H9 (cell line): Measurements from ENCODE around the gene FHIP2A. TPM values are rescaled to one million over a fixed set of nuclear protein-coding genes. Genes with fewer than 3 reads are reported as not detected.

Source experiments
- DNase-seq: peaks from one replicate; pipeline ENCODE4 v3.0.0-alpha.2; 2017
- H2AFZ ChIP-seq: one replicate; pipeline ENCODE4 v1.6.1; 2013; ENCODE audit warnings: mild to moderate bottlenecking, low read length, control low read depth, moderate library complexity
- H2AK5ac ChIP-seq: 2 replicates; pipeline ENCODE4 v1.6.1; 2013; ENCODE audit warnings: low read length, control low read depth, mixed read lengths; ENCODE audit not compliant: insufficient read length
- H2BK120ac ChIP-seq: one replicate; pipeline ENCODE4 v1.6.1; 2013; ENCODE audit warnings: low read depth, mild to moderate bottlenecking, low read length, control low read depth, inconsistent platforms; ENCODE audit not compliant: poor library complexity, severe bottlenecking
- H2BK12ac ChIP-seq: 2 replicates; pipeline ENCODE4 v1.6.1; 2013; ENCODE audit warnings: low read length, control low read depth, mixed read lengths, low read depth; ENCODE audit not compliant: insufficient read length
- H2BK15ac ChIP-seq: 2 replicates; pipeline ENCODE4 v1.6.1; 2013; ENCODE audit warnings: low read depth, low read length, control low read depth
- H2BK20ac ChIP-seq: one replicate; pipeline ENCODE4 v1.6.1; 2013; ENCODE audit warnings: low read depth, mild to moderate bottlenecking, low read length, control low read depth, inconsistent platforms; ENCODE audit not compliant: poor library complexity, severe bottlenecking
- H2BK5ac ChIP-seq: 2 replicates; pipeline ENCODE4 v1.6.1; 2013; ENCODE audit warnings: low read length, control low read depth, mixed read lengths; ENCODE audit not compliant: insufficient read length
- H3K14ac ChIP-seq: 2 replicates; pipeline ENCODE4 v1.6.1; 2013; ENCODE audit warnings: low read length, control low read depth; ENCODE audit not compliant: insufficient read depth
- H3K18ac ChIP-seq: 2 replicates; pipeline ENCODE4 v1.6.1; 2013; ENCODE audit warnings: low read depth, mild to moderate bottlenecking, mixed read lengths, low read length, control low read depth; ENCODE audit not compliant: insufficient read length
- H3K23ac ChIP-seq: 2 replicates; pipeline ENCODE4 v1.6.1; 2013; ENCODE audit warnings: low read length, control low read depth, mixed read lengths, low read depth; ENCODE audit not compliant: insufficient read length
- H3K23me2 ChIP-seq: 2 replicates; pipeline ENCODE4 v1.6.1; 2013; ENCODE audit warnings: low read depth, mild to moderate bottlenecking, mixed read lengths, low read length, control low read depth; ENCODE audit not compliant: insufficient read length, poor library complexity, severe bottlenecking
- H3K27ac ChIP-seq: 2 replicates; pipeline ENCODE4 v1.5.1; 2013; ENCODE audit warnings: low read length, control low read depth, mixed read lengths, low read depth; ENCODE audit not compliant: insufficient read length
- H3K27me3 ChIP-seq: 2 replicates; pipeline ENCODE4 v1.6.1; 2013; ENCODE audit warnings: low read length, control low read depth, inconsistent platforms; ENCODE audit not compliant: insufficient read depth
- H3K4ac ChIP-seq: 2 replicates; pipeline ENCODE4 v1.6.1; 2013; ENCODE audit warnings: low read depth, mild to moderate bottlenecking, control low read depth, inconsistent platforms, low read length, moderate library complexity
- H3K4me1 ChIP-seq: 2 replicates; pipeline ENCODE4 v1.6.1; 2013; ENCODE audit warnings: low read length, control low read depth, inconsistent platforms; ENCODE audit not compliant: insufficient read depth
- H3K4me2 ChIP-seq: 2 replicates; pipeline ENCODE4 v1.6.1; 2013; ENCODE audit warnings: low read length, control low read depth, mixed read lengths; ENCODE audit not compliant: insufficient read length, insufficient read depth
- H3K56ac ChIP-seq: 2 replicates; pipeline ENCODE4 v1.6.1; 2013; ENCODE audit warnings: low read depth, mild to moderate bottlenecking, mixed read lengths, low read length, control low read depth; ENCODE audit not compliant: insufficient read length
- H3K79me1 ChIP-seq: 2 replicates; pipeline ENCODE4 v1.6.1; 2013; ENCODE audit warnings: low read depth, mild to moderate bottlenecking, moderate library complexity, low read length, control low read depth, inconsistent platforms; ENCODE audit not compliant: insufficient read depth, poor library complexity, severe bottlenecking
- H3K79me2 ChIP-seq: 2 replicates; pipeline ENCODE4 v1.6.1; 2013; ENCODE audit warnings: low read length, control low read depth, inconsistent platforms; ENCODE audit not compliant: insufficient read depth
- H3K9ac ChIP-seq: 2 replicates; pipeline ENCODE4 v1.6.1; 2013; ENCODE audit warnings: low read length, control low read depth, mixed read lengths; ENCODE audit not compliant: insufficient read length; ENCODE audit errors: extremely low read depth
- H3K9me3 ChIP-seq: one replicate; pipeline ENCODE4 v1.6.1; 2013; ENCODE audit warnings: low read depth, low read length, inconsistent platforms; ENCODE audit not compliant: control insufficient read depth
- H3T11ph ChIP-seq: one replicate; pipeline ENCODE4 v1.6.1; 2013; ENCODE audit warnings: mild to moderate bottlenecking, low read length, control low read depth, inconsistent platforms
- H4K20me1 ChIP-seq: one replicate; pipeline ENCODE4 v1.6.1; 2013; ENCODE audit not compliant: control insufficient read depth, insufficient read length, insufficient read depth
- H4K5ac ChIP-seq: 2 replicates; pipeline ENCODE4 v1.6.1; 2013; ENCODE audit warnings: low read depth, mild to moderate bottlenecking, mixed read lengths, low read length, control low read depth; ENCODE audit not compliant: insufficient read length
- H4K8ac ChIP-seq: replicated peaks from 2 replicates; pipeline ENCODE4 v1.6.1; 2013; ENCODE audit warnings: low read length, control low read depth, mixed read lengths, low read depth; ENCODE audit not compliant: insufficient read length
- H4K91ac ChIP-seq: 2 replicates; pipeline ENCODE4 v1.6.1; 2013; ENCODE audit warnings: low read depth, mild to moderate bottlenecking, moderate library complexity, mixed read lengths, low read length, control low read depth; ENCODE audit not compliant: insufficient read length
- H3K27ac Mint-ChIP-seq, 3 experiments: 2 replicates in 2 of 3; 3 replicates in 1 of 3; pipeline ENCODE4 v1.8.0; 2020 to 2021; ENCODE audit warnings: mixed read lengths in 3 of 3, mild to moderate bottlenecking in 1 of 3, moderate library complexity in 1 of 3
- H3K27me3 Mint-ChIP-seq: 2 replicates; pipeline ENCODE4 v1.8.0; 2021; ENCODE audit warnings: low read depth, mild to moderate bottlenecking, moderate library complexity, mixed read lengths
- H3K36me3 Mint-ChIP-seq, 3 experiments: 2 replicates in 2 of 3; 3 replicates in 1 of 3; pipeline ENCODE4 v1.8.0; 2020 to 2021; ENCODE audit warnings: low read depth in 3 of 3, mixed read lengths in 3 of 3; ENCODE audit not compliant: insufficient read depth in 1 of 3
- H3K4me1 Mint-ChIP-seq, 2 experiments: 2 replicates each; pipeline ENCODE4 v1.8.0; 2020; ENCODE audit warnings: mixed read lengths in 2 of 2
- H3K4me3 Mint-ChIP-seq, 2 experiments: 2 replicates in 1 of 2; 3 replicates in 1 of 2; pipeline ENCODE4 v1.8.0; 2020 to 2021; ENCODE audit warnings: mild to moderate bottlenecking in 2 of 2, mixed read lengths in 2 of 2, moderate library complexity in 1 of 2
- H3K9me3 Mint-ChIP-seq, 2 experiments: 2 replicates in 1 of 2; 3 replicates in 1 of 2; pipeline ENCODE4 v1.8.0; 2020; ENCODE audit warnings: mild to moderate bottlenecking in 2 of 2, mixed read lengths in 2 of 2, moderate library complexity in 1 of 2
- WGBS: extraction: QIAGEN DNeasy Blood & Tissue Kit; methylation state at CpG from one replicate; pipeline ENCODE4 v1.1.7; 2013; ENCODE audit warnings: missing lambda C conversion rate, low lambda C conversion rate, mixed read lengths; ENCODE audit not compliant: insufficient read length; ENCODE audit errors: extremely low coverage; 5-methylcytosine and 5-hydroxymethylcytosine counted together
- total RNA-seq: library from RNA; stranded (reverse); gene quantifications from 2 replicates; pipeline ENCODE4 v1.2.1, GENCODE V29; 2021
- TF ChIP-seq, protein P1 (sequence below): fragments of 200-600 bp; sonication (generic); conservative IDR thresholded peaks from 3 replicates; pipeline ENCODE4 v1.8.0; 2021; ENCODE audit warnings: antibody characterized with exemption, mild to moderate bottlenecking

Gene FHIP2A
- total RNA-seq, 1 experiment from 2014 or later = 14.8 TPM

DNA sequence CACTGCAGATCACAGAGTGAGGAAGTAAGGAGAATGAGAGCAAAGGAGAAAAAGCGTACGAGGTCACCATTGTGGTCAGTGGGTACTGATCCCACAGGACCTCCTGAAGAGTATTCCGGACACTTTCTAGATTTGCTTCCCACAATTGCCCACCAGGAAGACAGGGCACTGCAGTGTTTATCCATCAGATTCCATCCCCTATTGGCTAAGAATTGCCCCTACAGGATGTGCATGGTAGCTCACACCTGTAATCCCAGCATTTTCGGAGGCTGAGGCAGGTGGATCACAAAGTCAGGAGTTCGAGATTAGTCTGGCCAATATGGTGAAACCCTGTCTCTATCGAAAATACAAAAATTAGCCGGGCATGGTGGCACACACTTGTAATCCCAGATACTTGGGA lies 5.3 kb upstream of the FHIP2A start:
- no peak overlapping the region for H2BK15ac ChIP-seq
- no CpG with 5 or more reads among the region's 7 CpGs for WGBS
- DNase-seq = no peak
- no peak overlapping the region for H3K4me2 ChIP-seq
- H3K27me3 ChIP-seq = no peaks in the 10 kb centered on the region
- H3K79me2 ChIP-seq = no peaks in the 10 kb centered on the region
- Mint-ChIP-seq H3K27ac (no peak overlapping the region; a peak in 1 of 7 replicates), H3K9me3 (no peaks in the 10 kb centered on the region), H3K4me1 (no peaks in the 10 kb centered on the region; a peak in 1 of 4 replicates), H3K4me3 (no peak overlapping the region), H3K36me3 (no peaks in the 10 kb centered on the region), H3K27me3 (no peaks in the 10 kb centered on the region)
- H2AFZ ChIP-seq = no peak overlapping the region
- no peaks in the 10 kb centered on the region for H3K9me3 ChIP-seq
- H3K23me2 ChIP-seq = no peaks in the 10 kb centered on the region
- no peaks in the 10 kb centered on the region for H3K79me1 ChIP-seq
- H2BK12ac ChIP-seq = no peak overlapping the region
- no peak overlapping the region for H3K23ac ChIP-seq
- H4K5ac ChIP-seq = no peak overlapping the region
- H3K56ac ChIP-seq = no peak overlapping the region
- no peak overlapping the region for H2BK120ac ChIP-seq
- no peak overlapping the region for H3K9ac ChIP-seq
- H3T11ph ChIP-seq = no peak overlapping the region
- H3K14ac ChIP-seq = no peak overlapping the region
- H3K27ac ChIP-seq = no peak overlapping the region
- TF ChIP-seq, protein P1, sequence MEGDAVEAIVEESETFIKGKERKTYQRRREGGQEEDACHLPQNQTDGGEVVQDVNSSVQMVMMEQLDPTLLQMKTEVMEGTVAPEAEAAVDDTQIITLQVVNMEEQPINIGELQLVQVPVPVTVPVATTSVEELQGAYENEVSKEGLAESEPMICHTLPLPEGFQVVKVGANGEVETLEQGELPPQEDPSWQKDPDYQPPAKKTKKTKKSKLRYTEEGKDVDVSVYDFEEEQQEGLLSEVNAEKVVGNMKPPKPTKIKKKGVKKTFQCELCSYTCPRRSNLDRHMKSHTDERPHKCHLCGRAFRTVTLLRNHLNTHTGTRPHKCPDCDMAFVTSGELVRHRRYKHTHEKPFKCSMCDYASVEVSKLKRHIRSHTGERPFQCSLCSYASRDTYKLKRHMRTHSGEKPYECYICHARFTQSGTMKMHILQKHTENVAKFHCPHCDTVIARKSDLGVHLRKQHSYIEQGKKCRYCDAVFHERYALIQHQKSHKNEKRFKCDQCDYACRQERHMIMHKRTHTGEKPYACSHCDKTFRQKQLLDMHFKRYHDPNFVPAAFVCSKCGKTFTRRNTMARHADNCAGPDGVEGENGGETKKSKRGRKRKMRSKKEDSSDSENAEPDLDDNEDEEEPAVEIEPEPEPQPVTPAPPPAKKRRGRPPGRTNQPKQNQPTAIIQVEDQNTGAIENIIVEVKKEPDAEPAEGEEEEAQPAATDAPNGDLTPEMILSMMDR = peak; percentile 34; the same call in 2 of the 3 replicates
- no peaks in the 10 kb centered on the region for H4K20me1 ChIP-seq
- H3K4me1 ChIP-seq = no peaks in the 10 kb centered on the region
- H2AK5ac ChIP-seq = no peak overlapping the region
- no peak overlapping the region for H3K18ac ChIP-seq
- H4K8ac ChIP-seq = no peak overlapping the region
- H2BK5ac ChIP-seq = no peak overlapping the region
- H2BK20ac ChIP-seq = no peak overlapping the region
- no peak overlapping the region for H4K91ac ChIP-seq
- no peak overlapping the region for H3K4ac ChIP-seq
